Measurements from ENCODE around the gene CD9. TPM values are rescaled to one million over a fixed set of nuclear protein-coding genes. Genes with fewer than 3 reads are reported as not detected.
"Not testable (repeated sequence)": the region's sequence is repeated elsewhere in the genome, so short reads cannot be mapped to it uniquely, and the experiment has no call there.

The CD9 gene
- polyA plus RNA-seq, 1 donor: 204 TPM

DNA sequence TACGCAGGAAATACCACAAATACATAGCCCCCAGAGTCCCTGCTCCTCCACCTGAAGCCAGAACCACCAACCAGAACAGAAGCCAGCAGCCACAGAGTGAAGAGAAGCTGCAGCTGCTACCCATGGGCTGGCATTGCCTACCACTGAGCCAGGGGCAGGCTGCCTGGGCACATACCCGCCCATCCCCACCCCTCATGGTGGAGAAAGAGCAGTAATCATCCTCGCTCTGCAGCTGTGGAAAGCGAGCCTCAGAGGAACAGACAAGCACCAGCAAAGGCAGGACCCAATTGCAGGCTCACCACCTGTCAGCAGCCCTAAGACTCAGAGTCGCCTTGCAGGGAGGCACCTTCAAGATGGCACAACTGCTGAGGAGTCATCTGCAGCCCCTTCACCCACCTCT lies 11.2 kb upstream of the CD9 start:
- no peak for DNase-seq
- Histone ChIP-seq H3K9me3 (ENCODE audit: control insufficient read depth, low read depth, low read length) (peaks cover 3% of the 10 kb centered on the region), H3K27me3 (ENCODE audit: control insufficient read depth, insufficient read depth, low read length) (no peaks in the 10 kb centered on the region), H3K4me1 (ENCODE audit: control insufficient read depth, insufficient read depth, low read length) (peaks cover 8% of the 10 kb centered on the region), H3K27ac (ENCODE audit: low read length) (no peak overlapping the region), H3K36me3 (ENCODE audit: control insufficient read depth, insufficient read depth, low read length) (no peaks in the 10 kb centered on the region), H3K4me3 (ENCODE audit: low read length) (no peak overlapping the region)
- no CpG with 5 or more reads among the region's 5 CpGs for WGBS (ENCODE audit: insufficient coverage, low lambda C conversion rate)

DNA sequence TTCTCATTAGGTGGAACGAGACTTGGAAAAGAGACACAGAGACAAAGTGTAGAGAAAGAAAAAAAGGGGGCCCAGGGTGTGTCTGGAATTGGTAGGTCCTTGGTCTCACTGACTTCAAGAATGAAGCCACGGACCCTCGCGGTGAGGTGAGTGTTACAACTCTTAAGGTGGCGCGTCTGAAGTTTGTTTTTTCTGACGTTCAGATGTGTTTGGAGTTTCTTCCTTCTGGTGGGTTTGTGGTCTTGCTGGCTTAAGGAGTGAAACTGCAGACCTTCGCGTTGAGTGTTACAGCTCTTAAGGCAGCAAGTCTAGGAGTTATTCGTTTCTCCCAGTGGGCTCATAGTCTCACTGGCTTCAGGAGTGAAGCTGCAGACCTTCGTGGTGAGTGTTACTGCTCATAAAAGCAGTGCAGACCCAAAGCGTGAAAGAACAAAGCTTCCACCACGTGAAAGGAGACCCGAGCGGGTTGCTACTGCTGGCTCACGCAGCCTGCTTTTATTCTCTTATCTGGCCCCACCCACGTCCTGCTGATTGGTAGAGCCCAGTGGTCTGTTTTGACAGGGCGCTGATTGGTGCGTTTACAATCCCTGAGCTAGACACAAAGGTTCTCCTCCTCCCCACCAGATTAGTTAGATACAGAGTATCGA lies 10.1 kb upstream of the CD9 start:
- not testable (repeated sequence) for H3K27ac ChIP-seq (ENCODE audit: low read length); H3K9me3 ChIP-seq (ENCODE audit: control insufficient read depth, low read depth, low read length); H3K27me3 ChIP-seq (ENCODE audit: control insufficient read depth, insufficient read depth, low read length); H3K36me3 ChIP-seq (ENCODE audit: control insufficient read depth, insufficient read depth, low read length); H3K4me3 ChIP-seq (ENCODE audit: low read length); DNase-seq
- WGBS (ENCODE audit: insufficient coverage, low lambda C conversion rate): 83% methylated on average over 1 of the region's 20 CpGs
- H3K4me1 ChIP-seq (ENCODE audit: control insufficient read depth, insufficient read depth, low read length): peaks cover 13% of the 10 kb centered on the region

DNA sequence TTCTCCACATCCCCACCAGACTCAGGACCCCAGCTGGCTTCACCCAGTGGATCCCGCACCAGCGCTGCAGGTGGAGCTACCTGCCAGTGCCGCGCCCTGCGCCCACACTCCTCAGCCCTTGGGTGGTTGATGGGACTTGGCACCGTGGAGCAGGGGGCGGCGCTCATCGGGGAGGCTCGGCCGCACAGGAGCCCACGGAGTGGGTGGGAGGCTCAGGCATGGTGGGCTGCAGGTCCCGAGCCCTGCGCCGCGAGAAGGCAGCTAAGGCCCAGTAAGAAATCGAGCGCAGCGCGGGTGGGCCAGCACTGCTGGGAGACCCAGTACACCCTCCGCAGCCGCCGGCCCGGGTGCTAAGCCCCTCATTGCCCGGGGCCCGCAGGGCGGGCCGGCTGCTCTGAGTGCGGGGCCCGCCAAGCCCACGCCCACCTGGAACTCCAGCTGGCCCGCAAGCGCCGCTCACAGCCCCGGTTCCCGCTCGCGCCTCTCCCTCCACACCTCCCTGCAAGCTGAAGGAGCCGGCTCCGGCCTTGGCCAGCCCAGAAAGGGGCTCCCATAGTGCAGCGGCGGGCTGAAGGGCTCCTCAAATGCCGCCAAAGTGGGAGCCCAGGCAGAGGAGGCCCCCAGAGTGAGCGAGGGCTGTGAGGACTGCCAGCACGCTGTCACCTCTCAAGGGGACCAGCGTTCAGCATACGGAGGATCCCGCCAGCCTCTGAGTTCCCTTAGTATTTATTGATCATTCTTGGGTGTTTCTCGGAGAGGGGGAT lies 9.3 kb upstream of the CD9 start:
- H3K9me3 ChIP-seq (ENCODE audit: control insufficient read depth, low read depth, low read length); H3K36me3 ChIP-seq (ENCODE audit: control insufficient read depth, insufficient read depth, low read length); H3K4me3 ChIP-seq (ENCODE audit: low read length); H3K27me3 ChIP-seq (ENCODE audit: control insufficient read depth, insufficient read depth, low read length); H3K27ac ChIP-seq (ENCODE audit: low read length); DNase-seq: not testable (repeated sequence)
- no CpG with 5 or more reads among the region's 49 CpGs for WGBS (ENCODE audit: insufficient coverage, low lambda C conversion rate)
- H3K4me1 ChIP-seq (ENCODE audit: control insufficient read depth, insufficient read depth, low read length): peaks cover 21% of the 10 kb centered on the region

DNA sequence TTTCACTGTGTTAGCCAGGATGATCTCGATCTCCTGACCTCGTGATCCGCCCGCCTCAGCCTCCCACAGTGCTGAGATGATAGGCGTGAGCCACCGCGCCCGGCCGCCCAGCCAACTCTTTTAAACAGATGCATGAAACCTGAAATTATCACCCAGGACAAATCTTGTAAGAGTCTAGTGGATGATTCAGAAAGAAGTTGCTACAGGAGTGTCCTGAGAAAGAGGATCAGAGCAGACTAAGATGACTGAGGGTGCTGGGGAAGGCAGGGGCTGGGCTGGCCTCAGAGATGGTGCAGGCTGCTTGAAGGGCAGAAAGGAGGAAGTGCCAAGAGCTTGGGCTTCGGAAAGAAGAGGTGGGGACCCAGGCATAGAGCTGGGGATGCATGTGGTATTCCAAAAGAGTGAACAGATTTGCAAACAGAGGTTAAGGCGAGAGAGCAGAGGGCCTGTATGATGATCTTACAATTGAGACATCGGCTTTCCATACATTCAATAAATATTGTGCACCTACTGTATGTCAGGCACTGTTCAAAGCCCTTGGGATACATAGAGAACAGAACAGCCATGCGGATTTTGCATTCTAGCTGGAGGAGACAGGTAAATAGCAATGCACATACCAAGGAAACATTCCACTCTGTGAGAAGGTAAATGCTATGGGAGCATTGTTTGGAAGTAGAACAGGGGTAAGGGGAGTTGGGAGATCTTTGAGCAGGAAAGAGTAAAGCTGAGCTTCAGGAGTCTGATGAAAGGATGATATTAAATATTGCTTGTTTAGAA lies 7.4 kb upstream of the CD9 start:
- H3K36me3 ChIP-seq (ENCODE audit: control insufficient read depth, insufficient read depth, low read length): no peaks in the 10 kb centered on the region
- H3K27ac ChIP-seq (ENCODE audit: low read length): no peak overlapping the region
- H3K4me3 ChIP-seq (ENCODE audit: low read length): no peak overlapping the region
- DNase-seq: no peak
- WGBS (ENCODE audit: insufficient coverage, low lambda C conversion rate): no CpG with 5 or more reads among the region's 13 CpGs
- H3K4me1 ChIP-seq (ENCODE audit: control insufficient read depth, insufficient read depth, low read length): peaks cover 32% of the 10 kb centered on the region
- no peaks in the 10 kb centered on the region for H3K27me3 ChIP-seq (ENCODE audit: control insufficient read depth, insufficient read depth, low read length)
- peaks cover 3% of the 10 kb centered on the region for H3K9me3 ChIP-seq (ENCODE audit: control insufficient read depth, low read depth, low read length)

DNA sequence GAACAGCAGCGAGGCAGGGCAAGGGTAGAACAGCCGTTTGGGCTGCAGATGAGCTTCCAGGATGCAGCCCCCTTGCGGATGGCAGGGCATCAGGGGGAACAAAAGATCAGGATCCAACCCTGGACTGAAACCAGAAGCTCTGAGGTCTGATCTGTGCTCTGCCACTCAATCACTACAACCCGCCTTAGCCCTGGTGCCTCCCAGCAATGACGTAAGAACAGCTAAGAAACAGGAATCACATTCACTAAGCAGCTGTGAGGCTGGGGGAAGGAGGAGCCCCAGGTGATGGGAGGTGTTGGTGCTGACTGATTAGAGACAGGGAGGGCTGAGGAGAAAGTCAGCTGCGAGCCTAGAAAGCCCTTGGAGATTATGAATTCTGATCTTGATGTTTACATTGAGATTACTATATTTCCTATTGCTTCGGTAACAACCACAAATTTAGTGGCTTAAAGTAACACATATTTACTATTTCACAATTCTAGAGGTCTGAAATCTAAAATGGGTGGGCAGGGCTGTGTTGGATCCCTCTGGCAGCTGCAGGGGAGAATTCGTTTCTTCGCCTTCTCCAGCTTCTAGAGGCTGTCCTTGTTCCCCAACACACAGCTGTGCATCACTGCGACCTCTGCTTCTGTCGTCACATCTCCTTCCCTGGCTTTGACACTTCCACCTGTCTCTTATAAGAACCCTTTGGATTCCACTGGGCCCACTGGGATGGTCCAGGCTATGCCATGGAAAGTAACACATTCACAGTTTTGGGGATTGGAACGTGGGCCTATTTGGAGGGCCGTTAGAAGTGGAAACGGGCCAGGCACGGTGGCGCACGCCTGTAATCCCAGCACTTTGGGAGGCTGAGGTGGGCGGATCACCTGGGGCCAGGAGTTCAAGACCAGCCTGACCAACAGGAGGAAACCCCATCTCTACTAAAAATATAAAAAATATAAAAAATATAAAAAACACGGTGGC lies 6.1 kb upstream of the CD9 start:
- no peaks in the 10 kb centered on the region for H3K27me3 ChIP-seq (ENCODE audit: control insufficient read depth, insufficient read depth, low read length)
- no peaks in the 10 kb centered on the region for H3K36me3 ChIP-seq (ENCODE audit: control insufficient read depth, insufficient read depth, low read length)
- WGBS (ENCODE audit: insufficient coverage, low lambda C conversion rate): 100% methylated on average over 1 of the region's 19 CpGs
- H3K4me1 ChIP-seq (ENCODE audit: control insufficient read depth, insufficient read depth, low read length): peaks cover 45% of the 10 kb centered on the region
- H3K27ac ChIP-seq (ENCODE audit: low read length): peak overlapping the region; percentile 44
- peak; percentile 89 to 94 for DNase-seq
- no peak overlapping the region for H3K4me3 ChIP-seq (ENCODE audit: low read length)
- H3K9me3 ChIP-seq (ENCODE audit: control insufficient read depth, low read depth, low read length): peaks cover 3% of the 10 kb centered on the region

DNA sequence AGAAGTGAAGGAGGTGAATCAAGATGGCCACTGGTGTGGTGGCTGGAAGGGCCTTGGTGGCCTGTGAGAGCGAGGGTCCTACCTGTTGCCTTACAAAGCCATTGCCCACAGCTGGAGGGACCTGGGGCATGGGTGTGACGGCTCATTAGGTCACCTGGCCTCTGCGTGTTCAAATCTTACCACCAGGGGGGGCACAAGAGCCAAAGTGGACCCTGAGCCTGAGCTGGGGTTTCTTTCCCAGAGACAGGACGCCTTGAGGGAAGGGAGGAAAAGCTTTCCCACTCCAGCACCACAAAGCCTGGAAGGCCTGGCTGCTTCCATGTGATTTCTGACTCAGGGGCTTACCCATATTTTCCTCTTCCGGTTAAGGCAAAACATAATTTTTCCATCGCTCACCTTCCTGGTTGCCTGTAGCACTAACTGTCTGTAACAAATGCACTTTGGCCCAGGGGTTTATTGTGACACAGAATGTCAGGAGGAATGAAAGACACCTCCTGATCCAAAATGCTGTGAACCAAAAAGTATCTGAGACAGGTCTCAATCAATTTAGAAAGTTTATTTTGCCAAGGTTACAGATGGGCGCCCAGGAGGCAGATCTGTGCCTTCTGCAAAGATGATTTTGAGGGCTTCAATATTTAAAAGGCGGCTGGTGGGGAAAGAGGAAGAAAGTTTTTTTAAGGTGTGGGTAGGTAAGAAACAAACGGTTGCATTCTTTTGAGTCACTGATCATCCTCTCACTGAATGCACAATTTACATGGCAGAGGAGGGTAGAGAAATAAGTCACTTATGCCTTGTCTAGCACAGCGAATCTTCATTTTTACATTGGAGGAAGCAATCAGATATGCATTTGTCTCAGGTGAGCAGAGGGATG lies 4.3 kb upstream of the CD9 start:
- Histone ChIP-seq H3K36me3 (ENCODE audit: control insufficient read depth, insufficient read depth, low read length) (no peaks in the 10 kb centered on the region), H3K27me3 (ENCODE audit: control insufficient read depth, insufficient read depth, low read length) (peaks cover 3% of the 10 kb centered on the region), H3K4me1 (ENCODE audit: control insufficient read depth, insufficient read depth, low read length) (peaks cover 53% of the 10 kb centered on the region), H3K27ac (ENCODE audit: low read length) (peak overlapping the region; percentile 79), H3K4me3 (ENCODE audit: low read length) (no peak overlapping the region), H3K9me3 (ENCODE audit: control insufficient read depth, low read depth, low read length) (no peaks in the 10 kb centered on the region)
- WGBS (ENCODE audit: insufficient coverage, low lambda C conversion rate): 17% methylated on average over 1 of the region's 10 CpGs
- DNase-seq: peak; percentile 89 to 90

DNA sequence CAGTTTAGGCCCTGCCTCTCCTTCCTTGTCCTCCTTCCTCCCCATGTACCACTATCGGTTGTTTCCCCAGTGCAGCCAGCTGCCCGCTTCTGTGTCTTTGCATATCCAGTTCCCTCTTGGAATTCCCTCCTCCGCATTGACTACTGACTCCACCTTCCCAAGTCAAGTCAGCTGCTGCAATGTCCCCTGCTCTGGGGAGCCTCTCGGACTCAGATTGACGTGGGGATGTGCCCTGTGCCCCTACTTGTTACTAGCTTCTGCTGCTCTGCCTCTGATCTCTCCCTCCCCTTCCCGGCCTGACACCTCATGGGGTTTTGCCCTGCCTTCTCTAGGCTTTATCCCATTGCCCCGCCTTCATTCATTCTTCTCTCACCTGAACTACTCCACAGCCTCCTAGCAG lies 2.1 kb upstream of the CD9 start:
- no peaks in the 10 kb centered on the region for H3K9me3 ChIP-seq (ENCODE audit: control insufficient read depth, low read depth, low read length)
- no peak overlapping the region for H3K4me3 ChIP-seq (ENCODE audit: low read length)
- 27% methylated on average over 2 of the region's 7 CpGs for WGBS (ENCODE audit: insufficient coverage, low lambda C conversion rate)
- no peaks in the 10 kb centered on the region for H3K36me3 ChIP-seq (ENCODE audit: control insufficient read depth, insufficient read depth, low read length)
- peak; percentile 60 to 85 for DNase-seq
- H3K27me3 ChIP-seq (ENCODE audit: control insufficient read depth, insufficient read depth, low read length): peaks cover 7% of the 10 kb centered on the region
- peaks cover 69% of the 10 kb centered on the region for H3K4me1 ChIP-seq (ENCODE audit: control insufficient read depth, insufficient read depth, low read length)
- peak overlapping the region; percentile 74 for H3K27ac ChIP-seq (ENCODE audit: low read length)

DNA sequence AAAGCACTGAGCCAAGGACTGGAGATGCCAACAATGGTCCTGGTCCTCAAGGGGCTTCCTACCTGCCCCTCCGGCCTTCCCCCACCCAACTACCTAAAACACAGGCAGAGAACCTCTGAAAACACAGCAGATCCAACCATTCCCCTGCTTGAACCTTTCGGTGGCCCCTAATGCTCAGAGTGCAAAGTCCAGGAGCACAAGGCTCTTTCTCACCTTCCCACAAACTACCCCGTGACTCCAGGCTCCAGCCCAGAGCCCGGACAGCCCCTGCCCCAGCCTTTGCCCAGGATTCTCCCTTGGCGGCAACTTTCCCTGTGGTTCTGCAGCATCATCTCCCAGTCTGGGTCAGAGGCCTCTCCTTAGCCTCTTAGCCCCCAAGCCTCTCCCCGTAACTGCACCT lies 1.6 kb upstream of the CD9 start:
- no peaks in the 10 kb centered on the region for H3K9me3 ChIP-seq (ENCODE audit: control insufficient read depth, low read depth, low read length)
- H3K4me1 ChIP-seq (ENCODE audit: control insufficient read depth, insufficient read depth, low read length): peaks cover 70% of the 10 kb centered on the region
- no peaks in the 10 kb centered on the region for H3K36me3 ChIP-seq (ENCODE audit: control insufficient read depth, insufficient read depth, low read length)
- H3K4me3 ChIP-seq (ENCODE audit: low read length): no peak overlapping the region
- peaks cover 7% of the 10 kb centered on the region for H3K27me3 ChIP-seq (ENCODE audit: control insufficient read depth, insufficient read depth, low read length)
- H3K27ac ChIP-seq (ENCODE audit: low read length): peak overlapping the region; percentile 74
- no CpG with 5 or more reads among the region's 6 CpGs for WGBS (ENCODE audit: insufficient coverage, low lambda C conversion rate)
- peak; percentile 79 to 90 for DNase-seq

DNA sequence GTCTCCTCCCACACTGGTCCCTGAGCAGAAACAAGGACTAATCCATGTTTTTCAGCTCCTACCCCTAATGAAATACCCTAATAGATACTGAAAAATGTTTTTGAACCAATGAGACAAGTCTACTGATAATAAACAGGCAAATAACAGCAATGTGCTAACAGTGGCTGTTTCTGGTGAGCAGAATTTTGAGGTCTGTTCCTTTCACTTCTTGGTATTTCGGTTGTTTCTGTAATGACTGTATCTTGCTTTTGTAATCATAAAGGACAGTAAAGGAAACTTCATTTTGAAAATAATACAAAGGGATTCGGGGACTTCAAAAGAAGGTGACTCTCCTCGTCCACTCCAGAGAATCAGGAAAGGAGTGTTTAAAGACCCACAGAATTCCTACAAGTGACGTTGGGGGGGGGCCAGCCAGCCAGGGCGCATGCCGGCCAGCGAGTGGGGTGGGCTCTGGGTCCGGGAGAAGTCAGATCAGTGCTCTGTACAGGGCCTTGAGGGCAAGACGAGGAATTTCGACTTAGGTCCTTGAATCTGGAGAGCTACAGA lies 1.1 kb upstream of the CD9 start:
- DNase-seq: no peak
- H3K27me3 ChIP-seq (ENCODE audit: control insufficient read depth, insufficient read depth, low read length): peaks cover 7% of the 10 kb centered on the region
- no peak overlapping the region for H3K4me3 ChIP-seq (ENCODE audit: low read length)
- WGBS (ENCODE audit: insufficient coverage, low lambda C conversion rate): no CpG with 5 or more reads among the region's 10 CpGs
- no peaks in the 10 kb centered on the region for H3K36me3 ChIP-seq (ENCODE audit: control insufficient read depth, insufficient read depth, low read length)
- no peaks in the 10 kb centered on the region for H3K9me3 ChIP-seq (ENCODE audit: control insufficient read depth, low read depth, low read length)
- peaks cover 70% of the 10 kb centered on the region for H3K4me1 ChIP-seq (ENCODE audit: control insufficient read depth, insufficient read depth, low read length)
- H3K27ac ChIP-seq (ENCODE audit: low read length): peak overlapping the region; percentile 74
